DMS 273 (cell line): Measurements from ENCODE around the gene ANKRD44.
"Not testable (repeated sequence)": the region's sequence is repeated elsewhere in the genome, so short reads cannot be mapped to it uniquely, and the experiment has no call there.

Experiments used
- DNase-seq: peaks from one replicate; lab custom pipeline; 2025; ENCODE audit not compliant: unreplicated experiment; lab: John Stamatoyannopoulos, UW

Gene ANKRD44

GRCh38 chr2:197293252-197294007 is 17.1 kb downstream of the ANKRD44 start:
- DNase-seq: no peak

DNA sequence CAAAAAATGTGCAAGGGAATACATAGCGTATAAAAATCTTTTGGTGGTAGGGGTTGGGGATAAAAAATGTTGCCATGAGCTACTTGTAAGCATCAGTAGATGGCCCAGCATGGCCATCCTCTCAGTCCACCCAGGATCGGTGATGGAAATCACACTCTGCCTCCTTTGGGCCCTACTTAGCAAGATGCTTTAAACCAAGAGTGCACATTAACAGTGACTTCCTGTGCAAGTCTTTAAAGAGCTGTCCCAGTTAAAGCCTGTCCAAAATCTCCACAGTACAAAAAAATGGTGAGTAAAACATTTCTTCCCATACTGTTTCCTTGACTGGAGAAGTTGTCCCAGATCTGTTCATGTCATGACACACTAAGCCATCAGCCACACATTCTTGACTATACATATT is 18.0 kb downstream of the ANKRD44 start:
- no peak for DNase-seq

DNA sequence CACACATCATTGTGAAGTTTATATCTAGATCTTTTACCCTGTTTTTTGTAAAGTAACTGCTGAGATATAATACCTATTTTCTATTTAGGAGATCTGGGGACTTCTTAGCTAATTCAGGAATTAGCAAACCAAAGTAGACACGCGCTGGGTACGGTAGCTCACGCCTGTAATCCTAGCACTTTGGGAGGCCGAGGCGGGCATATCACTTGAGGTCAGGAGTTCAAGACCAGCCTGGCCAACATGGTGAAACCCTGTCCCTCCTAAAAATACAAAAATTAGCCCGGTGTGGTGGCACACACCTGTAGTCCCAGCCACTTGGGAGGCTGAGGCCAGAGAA is 23.0 kb downstream of the ANKRD44 start:
- not testable (repeated sequence) for DNase-seq

GRCh38 chr2:197286805-197287595 is 23.6 kb downstream of the ANKRD44 start:
- DNase-seq: no peak

DNA sequence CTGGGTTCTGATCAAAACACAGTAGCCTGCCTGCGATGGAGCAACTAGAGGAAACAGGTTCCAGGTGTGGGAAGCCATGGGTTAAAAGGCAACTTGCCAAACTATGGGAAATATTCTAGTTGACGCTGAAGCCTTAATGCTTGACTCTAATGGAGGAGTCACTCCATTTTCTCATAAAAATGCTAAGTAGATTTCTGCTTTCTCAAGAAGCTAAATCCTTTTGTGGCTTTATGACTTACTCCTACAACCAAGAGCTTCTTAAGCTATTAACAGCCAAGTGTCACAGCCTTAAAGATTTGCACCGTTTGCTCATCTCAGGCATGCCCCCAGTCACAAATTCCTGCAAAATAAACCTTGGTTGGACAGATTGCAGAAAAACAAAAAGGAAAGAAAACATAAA is 25.2 kb downstream of the ANKRD44 start:
- DNase-seq: no peak

GRCh38 chr2:197284956-197285355 is 25.6 kb downstream of the ANKRD44 start:
- DNase-seq: no peak

GRCh38 chr2:197281421-197281820 is 29.2 kb downstream of the ANKRD44 start:
- DNase-seq: no peak

DNA sequence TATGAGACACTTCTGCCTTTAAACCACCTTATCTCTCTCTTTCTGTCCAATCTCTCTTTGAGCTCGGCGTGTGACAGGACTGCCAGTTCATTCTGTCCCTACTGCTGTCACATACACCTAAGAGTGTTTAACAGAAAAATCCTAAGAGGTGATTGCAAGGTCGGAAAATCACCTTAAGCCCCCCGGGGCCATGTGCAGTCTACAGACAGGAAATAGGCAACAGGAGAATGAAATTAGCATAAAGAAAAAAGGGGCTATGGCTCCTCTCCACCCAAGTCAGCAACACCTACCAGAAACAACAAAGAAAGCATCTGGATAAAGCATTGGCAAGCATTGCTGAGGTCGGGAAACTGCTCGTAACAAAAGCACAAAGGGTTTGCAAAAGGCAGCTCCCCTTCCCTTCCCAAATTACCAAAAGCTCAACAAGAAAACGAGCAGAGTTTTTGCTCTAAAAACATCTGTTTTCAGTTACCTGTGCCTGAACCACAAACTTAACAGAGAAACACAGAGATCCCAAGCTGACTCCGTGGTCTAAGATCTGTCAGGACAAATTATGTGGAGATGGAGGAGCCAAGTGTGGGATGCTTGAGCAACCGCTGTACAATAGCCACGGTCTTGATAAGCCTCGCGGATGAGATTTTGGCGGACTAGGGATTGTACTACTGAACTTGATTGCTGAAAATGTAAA is 30.4 kb downstream of the ANKRD44 start:
- DNase-seq: no peak

DNA sequence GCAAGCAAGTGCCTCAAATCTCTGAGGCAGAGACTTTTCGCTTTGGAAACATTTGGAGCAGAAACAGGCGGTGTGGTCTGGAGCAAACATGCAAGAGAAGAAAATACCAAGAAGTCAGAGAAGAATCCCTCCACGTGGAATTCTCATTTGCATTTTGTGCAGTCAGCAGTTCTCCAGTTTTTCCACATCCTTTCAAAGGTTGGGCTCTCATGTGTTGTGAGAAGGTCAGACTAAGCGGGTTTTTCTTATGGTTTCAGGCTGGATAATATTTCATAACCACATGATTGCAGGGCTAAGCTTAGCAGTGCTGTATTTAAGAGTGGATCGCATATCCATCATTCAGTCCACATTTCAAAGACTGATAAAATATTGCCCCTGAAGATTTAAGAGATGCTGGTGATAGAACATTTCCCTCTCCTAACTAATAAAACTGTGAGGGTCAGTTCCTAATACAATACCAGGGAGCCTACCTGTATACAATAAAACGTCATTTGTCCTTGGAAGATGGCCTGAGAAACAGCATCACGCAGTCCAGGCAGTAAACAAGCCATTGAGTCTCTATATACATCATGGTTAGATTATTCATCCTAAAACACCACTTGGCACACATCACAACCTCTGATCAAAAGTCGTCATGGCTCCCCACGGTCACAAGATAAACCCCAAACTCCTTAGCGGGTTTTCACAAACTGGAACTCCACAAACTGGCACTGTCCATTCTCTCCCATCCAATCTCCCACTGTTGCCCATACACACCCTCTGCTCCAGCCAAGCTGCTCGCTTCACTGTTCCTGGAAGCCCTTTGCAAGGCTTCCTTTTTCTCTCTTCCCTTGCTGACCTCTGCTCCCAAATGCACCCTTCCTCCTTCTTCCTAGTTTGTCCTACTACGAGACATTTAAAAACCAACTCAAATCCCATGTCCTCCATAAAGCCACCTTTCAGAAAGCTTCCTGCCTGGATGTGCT is 31.5 kb downstream of the ANKRD44 start:
- DNase-seq: no peak

- no peak for DNase-seq
Observed at GRCh38 chr2:197277794-197278193, 32.8 kb downstream of the ANKRD44 start.

- no peak for DNase-seq
Observed at GRCh38 chr2:197276156-197276555, 34.4 kb downstream of the ANKRD44 start.

DNA sequence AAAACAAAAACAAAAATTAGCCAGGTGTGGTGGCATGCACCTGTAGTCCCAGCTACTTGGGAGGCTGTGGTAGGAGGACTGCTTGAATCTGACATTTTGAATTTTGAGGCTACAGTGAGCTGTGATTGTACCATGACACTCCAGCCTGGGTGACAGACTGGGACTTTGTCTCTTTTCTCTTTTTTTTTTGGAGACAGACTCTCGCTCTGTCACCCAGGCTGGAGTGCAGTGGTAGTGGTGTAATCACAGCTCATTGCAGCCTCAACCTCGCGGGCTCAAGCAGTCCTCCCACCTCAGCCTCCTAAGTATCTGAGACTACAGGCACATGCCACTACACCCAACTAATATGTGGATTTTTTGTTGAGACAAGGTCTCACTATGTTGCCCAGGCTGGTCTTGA is 35.6 kb downstream of the ANKRD44 start:
- no peak for DNase-seq

- DNase-seq: no peak
Observed at GRCh38 chr2:197274349-197274748, 36.2 kb downstream of the ANKRD44 start.

GRCh38 chr2:197273485-197273884 is 37.1 kb downstream of the ANKRD44 start:
- DNase-seq: peak; percentile 92

DNA sequence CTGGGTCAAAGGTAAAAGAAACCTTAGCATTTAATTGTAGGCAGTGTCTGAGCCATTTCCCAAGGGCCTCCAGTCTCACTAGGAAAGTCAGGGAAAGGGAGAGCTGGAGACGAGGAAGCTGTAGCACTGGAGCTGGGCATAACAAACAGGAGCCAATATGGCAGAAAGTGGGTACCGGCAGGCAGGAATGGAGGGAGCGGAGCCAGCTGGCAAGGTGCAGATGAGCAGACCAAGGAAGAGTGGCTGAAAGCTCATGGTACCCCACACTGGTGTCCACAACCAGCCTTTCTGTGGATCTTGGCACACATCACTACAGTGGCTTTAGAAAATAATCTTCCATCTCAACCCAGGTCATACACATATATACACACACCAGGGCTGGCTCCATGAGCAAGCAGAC is 40.0 kb downstream of the ANKRD44 start:
- no peak for DNase-seq

DNA sequence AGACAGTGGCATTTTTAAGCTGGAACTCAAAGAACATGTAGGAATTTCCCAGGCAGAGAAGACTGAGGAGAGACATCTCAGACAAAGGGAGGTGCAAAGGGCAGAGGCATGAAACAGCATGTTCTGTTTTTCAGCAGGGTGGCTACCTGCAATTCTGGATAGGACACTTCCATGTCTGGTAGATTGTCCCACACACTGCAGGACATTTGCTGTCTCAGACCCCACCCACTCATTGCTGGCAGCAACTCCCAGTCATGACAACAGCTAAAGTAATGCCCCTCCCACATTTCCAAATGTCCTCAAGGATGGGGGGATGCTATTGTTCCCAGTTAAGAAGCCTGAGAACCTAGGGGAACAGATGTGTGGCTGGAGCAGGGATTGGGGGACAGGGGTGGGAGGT is 40.8 kb downstream of the ANKRD44 start:
- DNase-seq: no peak

GRCh38 chr2:197268786-197269584 is 41.6 kb downstream of the ANKRD44 start:
- peak; percentile 49 for DNase-seq

DNA sequence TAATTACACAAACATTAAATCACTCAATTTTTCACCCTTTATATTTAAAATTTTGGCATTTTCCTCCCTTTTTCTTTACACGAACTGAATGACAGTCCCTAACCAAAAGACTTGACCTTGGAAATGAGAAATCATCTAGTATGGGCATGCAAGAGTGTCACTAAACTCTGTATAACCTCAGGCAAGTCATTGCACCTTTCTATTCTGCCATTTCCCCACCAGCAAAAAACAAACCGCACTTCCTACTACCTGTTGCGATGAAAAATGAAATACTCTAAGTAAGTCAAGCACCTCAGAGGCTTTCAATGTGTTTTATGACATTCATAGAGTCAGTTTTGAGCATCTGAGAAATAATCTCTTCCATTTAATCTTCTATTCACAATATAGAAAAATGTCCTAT is 44.1 kb downstream of the ANKRD44 start:
- no peak for DNase-seq

DNA sequence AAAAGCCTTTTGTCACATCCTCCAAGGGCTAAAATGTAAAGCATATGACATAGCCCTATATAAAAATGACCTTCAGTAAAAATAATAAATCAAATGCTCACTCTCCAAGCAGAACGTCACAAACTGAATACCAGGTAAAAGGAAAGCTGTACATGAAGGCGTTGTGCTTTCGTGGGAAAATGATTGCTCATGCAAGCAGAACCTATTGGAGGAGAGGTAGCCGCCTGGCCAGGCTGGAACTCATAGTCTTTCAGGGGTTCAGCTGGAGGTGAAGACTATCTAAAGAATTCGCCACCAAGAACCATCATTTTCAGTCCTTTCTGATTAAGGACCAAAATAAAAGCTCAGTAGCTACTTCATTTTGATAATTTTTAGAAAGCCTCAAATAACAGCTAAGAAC is 44.7 kb downstream of the ANKRD44 start:
- no peak for DNase-seq

- no peak for DNase-seq
Observed at GRCh38 chr2:197265036-197265435, 45.5 kb downstream of the ANKRD44 start.
